H1 (cell line): Measurements from ENCODE around the gene PIAS4. TPM values are rescaled to one million over a fixed set of nuclear protein-coding genes. Genes with fewer than 3 reads are reported as not detected.

ENCODE experiments used
- CTCF ChIA-PET: fragments of 300-600 bp; sonication (Branson Sonifier 250); formaldehyde crosslinking; loops from one replicate; lab custom pipeline; 2021; ENCODE audit not compliant: partially characterized antibody; lab: Charles Lee
- POLR2A ChIA-PET: fragments of 300-600 bp; sonication (Branson Sonifier 250); formaldehyde crosslinking; loops from one replicate; lab custom pipeline; 2021; ENCODE audit warnings: inconsistent platforms; ENCODE audit not compliant: partially characterized antibody; lab: Charles Lee
- DNase-seq, 2 experiments: peaks; one replicate each; pipeline versions ENCODE4 v3.0.0 to v3.0.0-alpha.2; 2010 to 2022; ENCODE audit warnings: low spot score in 2 of 2, low read depth in 1 of 2, mixed read lengths in 1 of 2
- FAIRE-seq: peaks from 2 replicates; lab custom pipeline; 2011; peaks lifted over from hg19 to GRCh38; lab: Jason Lieb, UNC
- H2AFZ ChIP-seq: 2 replicates; pipeline ENCODE4 v1.8.1; 2012; ENCODE audit warnings: low read length, inconsistent platforms
- H2AK5ac ChIP-seq: 2 replicates; pipeline ENCODE4 v1.6.1; 2013; ENCODE audit warnings: low read depth, low read length
- H2BK120ac ChIP-seq: replicated peaks from 2 replicates; pipeline ENCODE3; 2013; ENCODE audit warnings: low read depth, low read length, inconsistent platforms
- H2BK12ac ChIP-seq: 2 replicates; pipeline ENCODE4 v1.6.1; 2013; ENCODE audit warnings: low read depth, low read length
- H2BK15ac ChIP-seq: 2 replicates; pipeline ENCODE4 v1.6.1; 2013; ENCODE audit warnings: low read length
- H2BK20ac ChIP-seq: 2 replicates; pipeline ENCODE4 v1.6.1; 2013; ENCODE audit warnings: low read length
- H2BK5ac ChIP-seq: 2 replicates; pipeline ENCODE4 v1.6.1; 2013; ENCODE audit warnings: low read depth, low read length
- H3K14ac ChIP-seq: 2 replicates; pipeline ENCODE4 v1.6.1; 2013; ENCODE audit warnings: inconsistent platforms; ENCODE audit not compliant: insufficient read length
- H3K18ac ChIP-seq: 2 replicates; pipeline ENCODE4 v1.6.1; 2013; ENCODE audit warnings: low read length; ENCODE audit errors: extremely low read depth
- H3K23ac ChIP-seq: 2 replicates; pipeline ENCODE4 v1.6.1; 2013; ENCODE audit warnings: inconsistent platforms; ENCODE audit not compliant: insufficient read length
- H3K23me2 ChIP-seq: 2 replicates; pipeline ENCODE4 v1.6.1; 2013; ENCODE audit warnings: low read depth, low read length
- H3K27ac ChIP-seq: 2 replicates; pipeline ENCODE4 v1.6.1; 2011; ENCODE audit warnings: low read depth, low read length, inconsistent platforms
- H3K27me3 ChIP-seq, 4 experiments: replicated peaks in 1 of 4; 1 replicate in 1 of 4; 2 replicates in 3 of 4; pipeline versions ENCODE4 v1.6.1 to v1.8.1; 2011 to 2013; ENCODE audit warnings: low read length in 3 of 4, mild to moderate bottlenecking in 3 of 4, inconsistent platforms in 2 of 4, mixed read lengths in 2 of 4, moderate library complexity in 1 of 4; ENCODE audit not compliant: control insufficient read depth in 3 of 4, insufficient read depth in 3 of 4; ENCODE audit errors: extremely low read depth in 1 of 4
- H3K36me3 ChIP-seq, 4 experiments: 2 replicates each; pipeline versions ENCODE4 v1.6.1 to v1.8.1; 2011 to 2013; ENCODE audit warnings: mild to moderate bottlenecking in 4 of 4, low read length in 3 of 4, moderate library complexity in 2 of 4, control low read depth in 1 of 4, inconsistent platforms in 1 of 4; ENCODE audit not compliant: insufficient read depth in 4 of 4, control insufficient read depth in 2 of 4
- H3K4ac ChIP-seq: replicated peaks from 2 replicates; pipeline ENCODE3; 2013; ENCODE audit warnings: low read length, low read depth, mixed read lengths, inconsistent platforms; ENCODE audit not compliant: insufficient read length
- H3K4me1 ChIP-seq, 4 experiments: replicated peaks in 1 of 4; 1 replicate in 1 of 4; 2 replicates in 3 of 4; pipeline versions ENCODE4 v1.6.1 to v1.8.1; 2011 to 2013; ENCODE audit warnings: low read length in 3 of 4, inconsistent platforms in 2 of 4, mixed read lengths in 1 of 4; ENCODE audit not compliant: insufficient read depth in 4 of 4, control insufficient read depth in 3 of 4
- H3K4me2 ChIP-seq, 2 experiments: 2 replicates each; pipeline versions ENCODE4 v1.6.1 to v1.8.1; 2011 to 2013; ENCODE audit warnings: low read depth in 2 of 2, low read length in 2 of 2, control low read depth in 1 of 2, inconsistent platforms in 1 of 2, mild to moderate bottlenecking in 1 of 2; ENCODE audit not compliant: insufficient read depth in 1 of 2
- H3K4me3 ChIP-seq, 4 experiments: fragments of 200-600, 300-600 bp in 1 of 4; sonication (generic), shearing (Covaris generic), sonication (Bioruptor Twin) in 1 of 4; 2 replicates each; pipeline versions ENCODE4 v1.5.1 to v1.8.1; 2011 to 2016; ENCODE audit warnings: low read length in 4 of 4, low read depth in 3 of 4, control low read depth in 2 of 4, inconsistent platforms in 2 of 4, mild to moderate bottlenecking in 2 of 4, mixed read lengths in 1 of 4, moderate library complexity in 1 of 4; ENCODE audit not compliant: insufficient read depth in 2 of 4; ENCODE audit errors: extremely low read depth in 1 of 4
- H3K56ac ChIP-seq: replicated peaks from 2 replicates; pipeline ENCODE3; 2013; ENCODE audit warnings: low read depth, mild to moderate bottlenecking, mixed read lengths, low read length, inconsistent platforms; ENCODE audit not compliant: insufficient read length
- H3K79me1 ChIP-seq: 2 replicates; pipeline ENCODE4 v1.6.1; 2013; ENCODE audit warnings: low read depth, low read length, control low read depth
- H3K79me2 ChIP-seq, 2 experiments: 2 replicates each; pipeline versions ENCODE4 v1.6.1 to v1.8.1; 2012 to 2013; ENCODE audit warnings: low read length in 2 of 2, mild to moderate bottlenecking in 2 of 2, inconsistent platforms in 1 of 2; ENCODE audit not compliant: insufficient read depth in 2 of 2, control insufficient read depth in 1 of 2
- H3K9ac ChIP-seq, 4 experiments: replicated peaks in 1 of 4; 1 replicate in 1 of 4; 2 replicates in 3 of 4; pipeline versions ENCODE4 v1.6.1 to v1.8.1; 2011 to 2013; ENCODE audit warnings: low read depth in 3 of 4, low read length in 3 of 4, control low read depth in 2 of 4, mild to moderate bottlenecking in 2 of 4, moderate library complexity in 2 of 4, inconsistent platforms in 1 of 4; ENCODE audit errors: extremely low read depth in 1 of 4
- H3K9me3 ChIP-seq, 2 experiments: 2 replicates each; pipeline versions ENCODE4 v1.6.1 to v1.8.1; 2012 to 2013; ENCODE audit warnings: mild to moderate bottlenecking in 2 of 2, moderate library complexity in 2 of 2, control low read depth in 1 of 2, inconsistent platforms in 1 of 2, low read depth in 1 of 2, low read length in 1 of 2, mixed read lengths in 1 of 2; ENCODE audit not compliant: insufficient read depth in 2 of 2
- H4K20me1 ChIP-seq, 2 experiments: replicated peaks in 1 of 2; 2 replicates each; pipeline versions ENCODE3 to v1.8.1; 2011 to 2013; ENCODE audit warnings: inconsistent platforms in 2 of 2, low read length in 2 of 2, mild to moderate bottlenecking in 1 of 2; ENCODE audit not compliant: insufficient read depth in 2 of 2, control insufficient read depth in 1 of 2
- H4K5ac ChIP-seq: 2 replicates; pipeline ENCODE4 v1.6.1; 2013; ENCODE audit warnings: low read length, low read depth, mixed read lengths, inconsistent platforms; ENCODE audit not compliant: insufficient read length
- H4K8ac ChIP-seq: 2 replicates; pipeline ENCODE4 v1.8.0; 2013; ENCODE audit warnings: mild to moderate bottlenecking, moderate library complexity, low read length, inconsistent platforms; ENCODE audit not compliant: insufficient read depth; ENCODE audit errors: extremely low read depth
- H4K91ac ChIP-seq: replicated peaks from 2 replicates; pipeline ENCODE3; 2013; ENCODE audit warnings: low read length, mixed read lengths, inconsistent platforms; ENCODE audit not compliant: insufficient read length
- ATF2 ChIP-seq: IDR thresholded peaks from 2 replicates; pipeline ENCODE4 v1.6.1; 2012; ENCODE audit warnings: low read length, inconsistent platforms
- CHD2 ChIP-seq: IDR thresholded peaks from 2 replicates; pipeline ENCODE4 v1.6.1; 2012; ENCODE audit warnings: low read length, improper control_type of control experiment
- JUN ChIP-seq: IDR thresholded peaks from 2 replicates; pipeline ENCODE4 v1.6.1; 2011; ENCODE audit warnings: low read depth, mild to moderate bottlenecking, improper control_type of control experiment, low read length
- POLR2A ChIP-seq, 2 experiments: IDR thresholded peaks; 1 replicate in 1 of 2; 2 replicates in 1 of 2; pipeline ENCODE4 v1.6.1; 2011; ENCODE audit warnings: low read depth in 2 of 2, low read length in 2 of 2, mild to moderate bottlenecking in 2 of 2; ENCODE audit errors: control extremely low read depth in 1 of 2
- TCF12 ChIP-seq: IDR thresholded peaks from 2 replicates; pipeline ENCODE4 v1.6.1; 2011; ENCODE audit warnings: low read depth, mild to moderate bottlenecking, low read length
- WGBS, 2 experiments: shearing (Covaris generic) in 1 of 2; methylation state at CpG; one replicate each; pipeline versions ENCODE4 v1.1.6 to v1.1.7; 2013 to 2015; ENCODE audit warnings: low lambda C conversion rate in 2 of 2, mixed read lengths in 2 of 2, inconsistent platforms in 1 of 2, low coverage in 1 of 2, missing lambda C conversion rate in 1 of 2; ENCODE audit not compliant: insufficient replicate concordance in 2 of 2, insufficient coverage in 1 of 2, insufficient read length in 1 of 2; ENCODE audit errors: extremely low coverage in 1 of 2, missing lambda C conversion rate in 1 of 2; 5-methylcytosine and 5-hydroxymethylcytosine counted together
- polyA plus RNA-seq, 7 experiments: library from polyadenylated mRNA; depleted of rRNA in 3 of 7; stranded (reverse) in 5 of 7; unstranded in 2 of 7; fragments of >200 nt in 5 of 7; fragments of 200-250 nt in 2 of 7; gene quantifications; 1 replicate in 5 of 7; 2 replicates in 1 of 7; 4 replicates in 1 of 7; pipeline versions ENCODE4 v1.2.1 to v1.2.3, GENCODE V29; 2011 to 2013; ENCODE audit warnings: missing spikeins in 2 of 7, mixed read lengths in 2 of 7
- total RNA-seq: library from RNA; stranded (reverse); fragmentation: NEBNext Ultra II Directional; extraction: Animal tissue kit (Norgen Biotek cat#: 25700); gene quantifications from 2 replicates; pipeline ENCODE4 v1.2.1, GENCODE V29; 2021

PIAS4 gene
- total and polyA plus RNA-seq, 2 of the 8 experiments (the other 6 are each of a cell fraction or from before 2014, with no cell fraction given) = 30.2 to 51.4 TPM

GRCh38 chr19:4023600-4024398 lies 16.3 kb downstream of the PIAS4 start:
- Histone ChIP-seq H2BK120ac (no peak overlapping the region), H3K18ac (no peak overlapping the region), H3K4me1 (no peaks in the 10 kb centered on the region), H2AFZ (no peak overlapping the region), H3K4me3 (no peak overlapping the region), H4K8ac (no peak overlapping the region; the same call in 1 of the 2 replicates), H3K36me3 (peaks cover 2 to 11% (median 6%) of the 10 kb centered on the region in 4 experiments; a peak in 4 of 8 replicates), H2BK12ac (no peak overlapping the region), H3K27me3 (no peaks in the 10 kb centered on the region), H4K20me1 (peaks cover 4 to 17% of the 10 kb centered on the region in 2 experiments), H3K14ac (no peak overlapping the region), H2AK5ac (no peak overlapping the region), H3K9ac (no peak overlapping the region), H3K23ac (no peak overlapping the region), H3K79me1 (peaks cover 6% of the 10 kb centered on the region; the same call in 1 of the 2 replicates), H3K79me2 (peaks cover 0 to 29% of the 10 kb centered on the region in 2 experiments; a peak in 2 of 4 replicates), H2BK15ac (no peak overlapping the region), H3K4ac (no peak overlapping the region), H3K4me2 (no peak overlapping the region), H3K56ac (no peak overlapping the region), H3K23me2 (no peaks in the 10 kb centered on the region), H3K9me3 (no peaks in the 10 kb centered on the region), H2BK5ac (no peak overlapping the region), H4K5ac (no peak overlapping the region), H3K27ac (no peak overlapping the region; the same call in 1 of the 2 replicates), H2BK20ac (no peak overlapping the region), H4K91ac (no peak overlapping the region)
- FAIRE-seq (no peak), DNase-seq (no peak)
- TF ChIP-seq ATF2 (no peak), CHD2 (no peak), JUN (no peak), POLR2A (IDR thresholded peaks at IDR 0.05; ENCODE audit: control extremely low read depth in 1 of 2, low read depth in 2 of 2, low read length in 2 of 2) (no peak), TCF12 (no peak)
- WGBS, 2 experiments = 91% methylated on average over 30 of the region's 34 CpGs; no CpG with 5 or more reads in 1 of the 2 experiments
- ChIA-PET POLR2A (interaction anchor here (1.0 to 4.1 kb wide), 3 partner anchors 10 to 39 kb away, joined by 3 to 18 read pairs (median 6); partner anchors contain the start of gene EEF2), CTCF (interaction anchor here (0.6 to 0.8 kb wide), 2 partner anchors 21 to 30 kb away, joined by 3 read pairs; no protein-coding TSS in a partner anchor)
